SK-N-SH (cell line): ENCODE measurements around the gene TRANK1. TPM values are rescaled to one million over a fixed set of nuclear protein-coding genes. Genes with fewer than 3 reads are reported as not detected.

Experiments
- CTCF ChIA-PET: fragments of 300-600, 350-600 bp; formaldehyde crosslinking; extraction: SDS; loops from one replicate; lab custom pipeline; 2021; lab: Yijun Ruan, JAX
- POLR2A ChIA-PET: fragments of 350-600 bp; sonication (Branson Sonifier 250); formaldehyde crosslinking; extraction: SDS; loops from one replicate; lab custom pipeline; 2020; ENCODE audit warnings: antibody characterized with exemption, inconsistent platforms; lab: Yijun Ruan, JAX
- DNase-seq: peaks from one replicate; pipeline ENCODE4 v3.0.0; 2012
- H2AFZ ChIP-seq: fragments of 200-600 bp; sonication (generic); 2 replicates; pipeline ENCODE4 v1.8.1; 2016; ENCODE audit warnings: antibody characterized with exemption, mild to moderate bottlenecking, low read depth
- H3F3A ChIP-seq: fragments of 200-600 bp; sonication (generic); replicated peaks from 2 replicates; pipeline ENCODE3; 2016; ENCODE audit warnings: antibody characterized with exemption, mild to moderate bottlenecking; ENCODE audit not compliant: insufficient read depth
- H3K27ac ChIP-seq, 2 experiments: fragments of 200-500 bp in 1 of 2; fragments of 200-600 bp in 1 of 2; sonication (Bioruptor generic) in 1 of 2; sonication (generic), shearing (Covaris generic) in 1 of 2; 2 replicates each; pipeline versions ENCODE4 v1.5.1 to v1.6.1; 2014 to 2016; ENCODE audit warnings: low read depth in 2 of 2, inconsistent platforms in 1 of 2, low read length in 1 of 2, mild to moderate bottlenecking in 1 of 2, mixed read lengths in 1 of 2
- H3K27me3 ChIP-seq: fragments of 200-600 bp; sonication (generic), shearing (Covaris generic); 2 replicates; pipeline ENCODE4 v1.6.1; 2016; ENCODE audit warnings: mixed run types; ENCODE audit not compliant: insufficient read depth
- H3K36me3 ChIP-seq, 2 experiments: fragments of 200-500 bp in 1 of 2; fragments of 200-600 bp in 1 of 2; sonication (Bioruptor generic) in 1 of 2; sonication (generic) in 1 of 2; replicated peaks in 1 of 2; 2 replicates each; pipeline versions ENCODE3 to v1.5.1; 2014 to 2016; ENCODE audit warnings: low read length in 1 of 2, mild to moderate bottlenecking in 1 of 2; ENCODE audit not compliant: insufficient read depth in 2 of 2, control insufficient read depth in 1 of 2
- H3K4me1 ChIP-seq, 2 experiments: fragments of 200-500 bp in 1 of 2; fragments of 200-600 bp in 1 of 2; sonication (Bioruptor generic) in 1 of 2; sonication (generic), shearing (Covaris generic) in 1 of 2; 2 replicates each; pipeline versions ENCODE4 v1.5.1 to v1.6.1; 2014 to 2016; ENCODE audit warnings: low read depth in 1 of 2, low read length in 1 of 2, mixed run types in 1 of 2; ENCODE audit not compliant: insufficient read depth in 2 of 2, control insufficient read depth in 1 of 2
- H3K4me2 ChIP-seq: fragments of 200-600 bp; sonication (generic), shearing (Covaris generic); 2 replicates; pipeline ENCODE4 v1.6.1; 2017; ENCODE audit warnings: mixed run types
- H3K4me3 ChIP-seq, 2 experiments: fragments of 200-500 bp in 1 of 2; fragments of 200-600 bp in 1 of 2; sonication (Bioruptor generic) in 1 of 2; sonication (generic), shearing (Covaris generic) in 1 of 2; 2 replicates each; pipeline versions ENCODE4 v1.5.1 to v1.8.1; 2014 to 2016; ENCODE audit warnings: low read depth in 2 of 2, inconsistent platforms in 1 of 2, low read length in 1 of 2, mild to moderate bottlenecking in 1 of 2, mixed read lengths in 1 of 2, moderate library complexity in 1 of 2
- H3K79me2 ChIP-seq: fragments of 200-600 bp; sonication (generic); 2 replicates; pipeline ENCODE4 v1.8.1; 2017; ENCODE audit warnings: mild to moderate bottlenecking; ENCODE audit not compliant: insufficient read depth
- H3K9ac ChIP-seq: fragments of 200-600 bp; sonication (generic); 2 replicates; pipeline ENCODE4 v1.6.1; 2017; ENCODE audit warnings: mixed run types
- H3K9me2 ChIP-seq: fragments of 200-600 bp; sonication (generic); 2 replicates; pipeline ENCODE4 v1.6.1; 2017; ENCODE audit warnings: mixed run types
- H3K9me3 ChIP-seq: fragments of 200-600 bp; sonication (generic); 2 replicates; pipeline ENCODE4 v1.6.1; 2017; ENCODE audit warnings: mixed run types, mild to moderate bottlenecking, moderate library complexity
- H4K20me1 ChIP-seq: fragments of 200-600 bp; sonication (generic); 2 replicates; pipeline ENCODE4 v1.6.1; 2017; ENCODE audit warnings: mild to moderate bottlenecking, mixed run types; ENCODE audit not compliant: insufficient read depth
- EP300 ChIP-seq, 2 experiments: IDR thresholded peaks; 2 replicates each; pipeline versions ENCODE4 v1.4.0 to v1.6.1; 2012; ENCODE audit warnings: borderline replicate concordance in 1 of 2, low read depth in 1 of 2, low read length in 1 of 2
- EZH2phosphoT487 ChIP-seq: fragments of 200-600 bp; sonication (generic); IDR thresholded peaks from 2 replicates; pipeline ENCODE4 v1.6.1; 2017; ENCODE audit warnings: low read depth, mixed run types, mild to moderate bottlenecking, antibody characterized with exemption, moderate library complexity, borderline replicate concordance
- FOXM1 ChIP-seq: IDR thresholded peaks from 2 replicates; pipeline ENCODE4 v1.4.0; 2012; ENCODE audit warnings: low read depth, mild to moderate bottlenecking
- MXI1 ChIP-seq: IDR thresholded peaks from 2 replicates; pipeline ENCODE4 v1.6.1; 2012; ENCODE audit warnings: mild to moderate bottlenecking, low read depth, low read length, improper control_type of control experiment
- NFIC ChIP-seq: IDR thresholded peaks from 2 replicates; pipeline ENCODE4 v1.4.0; 2012; ENCODE audit warnings: borderline replicate concordance
- NRF1 ChIP-seq: IDR thresholded peaks from 2 replicates; pipeline ENCODE4 v1.6.1; 2012; ENCODE audit warnings: low read depth, mild to moderate bottlenecking, low read length
- POLR2AphosphoS5 ChIP-seq: IDR thresholded peaks from 2 replicates; pipeline ENCODE4 v1.6.1; 2012; ENCODE audit warnings: low read depth, low read length
- RAD21 ChIP-seq: IDR thresholded peaks from 2 replicates; pipeline ENCODE4 v1.6.1; 2012; ENCODE audit warnings: mild to moderate bottlenecking, low read length
- RCOR1 ChIP-seq: fragments of 150-350 bp; IDR thresholded peaks from 2 replicates; pipeline ENCODE4 v1.6.1; 2017; ENCODE audit warnings: antibody characterized with exemption, low read length
- REST ChIP-seq: IDR thresholded peaks from 2 replicates; pipeline ENCODE4 v1.6.1; 2012; ENCODE audit warnings: mild to moderate bottlenecking, low read depth, low read length, moderate library complexity
- RFX5 ChIP-seq: IDR thresholded peaks from 2 replicates; pipeline ENCODE4 v1.6.1; 2012; ENCODE audit warnings: mild to moderate bottlenecking, improper control_type of control experiment, low read length
- SIN3A ChIP-seq: IDR thresholded peaks from 2 replicates; pipeline ENCODE4 v1.6.1; 2012; ENCODE audit warnings: low read depth, mild to moderate bottlenecking, low read length, moderate library complexity, borderline replicate concordance
- SMC3 ChIP-seq: IDR thresholded peaks from 2 replicates; pipeline ENCODE4 v1.6.1; 2012; ENCODE audit warnings: low read depth, low read length, improper control_type of control experiment
- USF1 ChIP-seq: IDR thresholded peaks from 2 replicates; pipeline ENCODE4 v1.4.0; 2012; ENCODE audit warnings: low read depth, borderline replicate concordance
- USF2 ChIP-seq: fragments of 150-350 bp; IDR thresholded peaks from 2 replicates; pipeline ENCODE4 v1.6.1; 2017; ENCODE audit warnings: antibody characterized with exemption, low read length, low read depth, borderline replicate concordance
- ZBTB33 ChIP-seq: IDR thresholded peaks from 2 replicates; pipeline ENCODE4 v1.4.0; 2012; ENCODE audit warnings: low read depth, borderline replicate concordance
- WGBS: methylation state at CpG from one replicate; pipeline ENCODE4 v1.1.6; 2017; ENCODE audit warnings: low lambda C conversion rate; 5-methylcytosine and 5-hydroxymethylcytosine counted together
- polyA plus RNA-seq, 3 experiments: library from polyadenylated mRNA; depleted of rRNA; stranded (reverse); fragments of >200 nt; gene quantifications; 2 replicates each; pipeline ENCODE4 v1.2.3, GENCODE V29; 2012

The TRANK1 gene
- polyA plus RNA-seq, 1 of the 3 experiments (the other 2 are of a cell fraction) = 0.16 TPM

DNA sequence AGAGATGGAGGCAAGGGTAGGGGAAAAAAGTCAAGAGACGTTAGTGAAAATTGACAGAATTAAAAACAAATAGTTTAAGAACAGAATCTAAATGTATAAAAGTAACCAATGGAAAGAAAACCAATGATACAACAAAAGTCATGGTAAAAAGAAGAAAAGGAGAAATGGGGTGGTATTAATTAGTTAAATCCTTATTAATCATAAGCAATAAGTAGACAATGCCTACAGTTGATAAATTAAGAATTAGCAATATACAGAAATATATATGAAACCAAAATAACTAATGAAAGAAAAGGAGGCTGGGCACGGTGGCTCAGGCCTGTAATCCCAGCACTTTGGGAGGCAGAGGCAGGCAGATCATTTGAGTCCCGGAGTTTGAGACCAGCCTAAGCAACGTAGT, 24.2 kb upstream of the TRANK1 start:
- Histone ChIP-seq H3K27ac (peak overlapping the region; percentile 36 to 91; a peak in 2 of 4 replicates), H3F3A (no peaks in the 10 kb centered on the region), H3K9ac (no peak overlapping the region), H3K36me3 (no peaks in the 10 kb centered on the region), H3K4me3 (no peak overlapping the region), H3K9me3 (no peaks in the 10 kb centered on the region), H3K4me1 (peaks cover 10 to 13% of the 10 kb centered on the region in 2 experiments; a peak in 3 of 4 replicates), H3K4me2 (no peak overlapping the region), H3K79me2 (no peaks in the 10 kb centered on the region), H4K20me1 (no peaks in the 10 kb centered on the region), H2AFZ (peak overlapping the region; percentile 63; the same call in 1 of the 2 replicates), H3K9me2 (no peaks in the 10 kb centered on the region)
- ChIA-PET CTCF (interaction anchor here (1.0 to 4.7 kb wide), 6 partner anchors 11 to 126 kb away, joined by 3 to 29 read pairs (median 4); no protein-coding TSS in a partner anchor), POLR2A (interaction anchor here (1.4 to 1.5 kb wide), 2 partner anchors 9 to 24 kb away, joined by 5 to 12 read pairs; partner anchors contain the start of genes EPM2AIP1 and MLH1)
- no peak for DNase-seq
- no peak for TF ChIP-seq ZBTB33
- TF ChIP-seq, all 33 proteins: peak for 0
- H3K27me3 ChIP-seq = no peaks in the 10 kb centered on the region
- 96% methylated on average over 4 of the region's 4 CpGs for WGBS

- no peak overlapping the region for H2AFZ ChIP-seq
- H3K9me2 ChIP-seq = no peaks in the 10 kb centered on the region
- peaks cover 6 to 13% of the 10 kb centered on the region in 2 experiments; a peak in 3 of 4 replicates for H3K4me1 ChIP-seq
- no peak for DNase-seq
- no peaks in the 10 kb centered on the region for H4K20me1 ChIP-seq
- no peak overlapping the region for H3K9ac ChIP-seq
- WGBS = 90% methylated on average over 3 of the region's 3 CpGs
- no peaks in the 10 kb centered on the region for H3F3A ChIP-seq
- ChIA-PET POLR2A (no interaction called here), CTCF (interaction anchor here (0.9 to 1.1 kb wide), 2 partner anchors 43 to 128 kb away, joined by 3 read pairs; no protein-coding TSS in a partner anchor)
- no peaks in the 10 kb centered on the region for H3K79me2 ChIP-seq
- H3K36me3 ChIP-seq = no peaks in the 10 kb centered on the region
- H3K9me3 ChIP-seq = no peaks in the 10 kb centered on the region
- no peak overlapping the region for H3K27ac ChIP-seq
- no peaks in the 10 kb centered on the region for H3K27me3 ChIP-seq
- H3K4me2 ChIP-seq = no peak overlapping the region
- no peak overlapping the region for H3K4me3 ChIP-seq
- TF ChIP-seq FOXM1 = no peak
- no peak for TF ChIP-seq NFIC
- no peak for TF ChIP-seq RAD21
- no peak for TF ChIP-seq MXI1
- TF ChIP-seq EP300 (IDR thresholded peaks at IDR 0.05; ENCODE audit: borderline replicate concordance in 1 of 2, low read depth in 1 of 2, low read length in 1 of 2) = no peak
- no peak for TF ChIP-seq RFX5
- TF ChIP-seq POLR2AphosphoS5 = no peak
- TF ChIP-seq USF1 = no peak
- TF ChIP-seq EZH2phosphoT487 = no peak
- TF ChIP-seq REST = no peak
- no peak for TF ChIP-seq SIN3A
- no peak for TF ChIP-seq ZBTB33
- TF ChIP-seq NRF1 = no peak
- TF ChIP-seq SMC3 = no peak
- no peak for TF ChIP-seq USF2
- no peak for TF ChIP-seq RCOR1
These were observed 20.6 kb upstream of the TRANK1 start for GRCh38 chr3:36965440-36965839.
